Dendritic cell treated with granulocyte-macrophage colony-stimulating factor and Interleukin-4, amounts not matched to agents 40 ng/mL and 50 ng/mL, for 4 days (primary cell): ENCODE measurements around the gene TMEM82.

ENCODE experiments used
- H3K27ac Mint-ChIP-seq: one replicate; pipeline ENCODE4 v1.8.0; 2022; ENCODE audit warnings: mild to moderate bottlenecking, mixed read lengths
- H3K27me3 Mint-ChIP-seq: one replicate; pipeline ENCODE4 v1.8.0; 2022; ENCODE audit warnings: mild to moderate bottlenecking, mixed read lengths
- H3K36me3 Mint-ChIP-seq: one replicate; pipeline ENCODE4 v1.8.0; 2022; ENCODE audit warnings: low read depth, mixed read lengths
- H3K4me1 Mint-ChIP-seq: one replicate; pipeline ENCODE4 v1.8.0; 2022; ENCODE audit warnings: low read depth, mixed read lengths
- H3K4me3 Mint-ChIP-seq: one replicate; pipeline ENCODE4 v1.8.0; 2022; ENCODE audit warnings: mild to moderate bottlenecking, moderate library complexity, mixed read lengths
- H3K9me3 Mint-ChIP-seq: one replicate; pipeline ENCODE4 v1.8.0; 2022; ENCODE audit warnings: mixed read lengths
- intact Hi-C: fragments of 100-400 bp; cut with micrococcal nuclease; formaldehyde crosslinking; loops from one replicate; pipeline ENCODE4 v1.15.0; 2022

The TMEM82 gene

GRCh38 chr1:15749399-15750291, 7.3 kb downstream of the TMEM82 start:
- no peaks in the 10 kb centered on the region for H3K9me3 Mint-ChIP-seq
- peaks cover 10% of the 10 kb centered on the region for H3K27me3 Mint-ChIP-seq
- intact Hi-C loops = no loop called here
- no peak overlapping the region for H3K27ac Mint-ChIP-seq
- no peaks in the 10 kb centered on the region for H3K36me3 Mint-ChIP-seq
- H3K4me3 Mint-ChIP-seq = no peak overlapping the region
- H3K4me1 Mint-ChIP-seq = no peaks in the 10 kb centered on the region

GRCh38 chr1:15750924-15751323, 8.6 kb downstream of the TMEM82 start:
- no peaks in the 10 kb centered on the region for H3K36me3 Mint-ChIP-seq
- H3K27me3 Mint-ChIP-seq = peaks cover 17% of the 10 kb centered on the region
- no peaks in the 10 kb centered on the region for H3K4me1 Mint-ChIP-seq
- intact Hi-C loops = no loop called here
- H3K9me3 Mint-ChIP-seq = no peaks in the 10 kb centered on the region
- no peak overlapping the region for H3K27ac Mint-ChIP-seq
- no peak overlapping the region for H3K4me3 Mint-ChIP-seq

GRCh38 chr1:15751717-15752116, 9.4 kb downstream of the TMEM82 start:
- Mint-ChIP-seq H3K4me3 (no peak overlapping the region), H3K27me3 (peaks cover 25% of the 10 kb centered on the region), H3K4me1 (no peaks in the 10 kb centered on the region), H3K27ac (no peak overlapping the region), H3K9me3 (no peaks in the 10 kb centered on the region), H3K36me3 (no peaks in the 10 kb centered on the region)
- intact Hi-C loops = no loop called here

- intact Hi-C loops = no loop called here
- no peak overlapping the region for H3K4me3 Mint-ChIP-seq
- peaks cover 9% of the 10 kb centered on the region for H3K4me1 Mint-ChIP-seq
- no peaks in the 10 kb centered on the region for H3K9me3 Mint-ChIP-seq
- H3K27me3 Mint-ChIP-seq = peaks cover 41% of the 10 kb centered on the region
- no peaks in the 10 kb centered on the region for H3K36me3 Mint-ChIP-seq
- H3K27ac Mint-ChIP-seq = no peak overlapping the region
Observed at GRCh38 chr1:15753776-15754175, 11.5 kb downstream of the TMEM82 start.

GRCh38 chr1:15755021-15755645, 12.8 kb downstream of the TMEM82 start:
- Mint-ChIP-seq H3K36me3 (no peaks in the 10 kb centered on the region), H3K4me3 (no peak overlapping the region), H3K4me1 (peaks cover 9% of the 10 kb centered on the region), H3K27me3 (peaks cover 52% of the 10 kb centered on the region), H3K27ac (no peak overlapping the region), H3K9me3 (no peaks in the 10 kb centered on the region)
- intact Hi-C loops = no loop called here

- Mint-ChIP-seq H3K4me3 (no peak overlapping the region), H3K9me3 (no peaks in the 10 kb centered on the region), H3K4me1 (peaks cover 9% of the 10 kb centered on the region), H3K36me3 (no peaks in the 10 kb centered on the region), H3K27ac (no peak overlapping the region), H3K27me3 (peaks cover 57% of the 10 kb centered on the region)
- intact Hi-C loops = no loop called here
Observed at GRCh38 chr1:15755646-15756040, 13.3 kb downstream of the TMEM82 start.

- intact Hi-C loops = no loop called here
- H3K4me1 Mint-ChIP-seq = peaks cover 9% of the 10 kb centered on the region
- no peak overlapping the region for H3K4me3 Mint-ChIP-seq
- no peaks in the 10 kb centered on the region for H3K36me3 Mint-ChIP-seq
- H3K27me3 Mint-ChIP-seq = peaks cover 64% of the 10 kb centered on the region
- H3K27ac Mint-ChIP-seq = no peak overlapping the region
- no peaks in the 10 kb centered on the region for H3K9me3 Mint-ChIP-seq
Observed at GRCh38 chr1:15756143-15757015, 14.1 kb downstream of the TMEM82 start.

- Mint-ChIP-seq H3K27me3 (peaks cover 66% of the 10 kb centered on the region), H3K27ac (no peak overlapping the region), H3K4me1 (peaks cover 9% of the 10 kb centered on the region), H3K36me3 (no peaks in the 10 kb centered on the region), H3K9me3 (no peaks in the 10 kb centered on the region), H3K4me3 (no peak overlapping the region)
- intact Hi-C loops = no loop called here
Observed at GRCh38 chr1:15757016-15757543, 14.8 kb downstream of the TMEM82 start.

- peaks cover 71% of the 10 kb centered on the region for H3K27me3 Mint-ChIP-seq
- no peaks in the 10 kb centered on the region for H3K36me3 Mint-ChIP-seq
- peaks cover 9% of the 10 kb centered on the region for H3K4me1 Mint-ChIP-seq
- H3K9me3 Mint-ChIP-seq = no peaks in the 10 kb centered on the region
- intact Hi-C loops = no loop called here
- no peak overlapping the region for H3K4me3 Mint-ChIP-seq
- H3K27ac Mint-ChIP-seq = no peak overlapping the region
Observed at GRCh38 chr1:15757575-15758342, 15.5 kb downstream of the TMEM82 start.

GRCh38 chr1:15758343-15758931, 16.1 kb downstream of the TMEM82 start, which contains the start of gene FBLIM1:
Gene FBLIM1 (plus strand): TSS chr1:15758795. CDS start chr1:15764984, 6,189 bp downstream.
- Mint-ChIP-seq H3K4me3 (no peak within 1 kb of the TSS), H3K27me3 (peaks cover 71% of the 10 kb centered on the region), H3K27ac (no peak within 1 kb of the TSS), H3K9me3 (no peaks in the 10 kb centered on the region), H3K36me3 (no peaks in the 10 kb centered on the region), H3K4me1 (peaks cover 9% of the 10 kb centered on the region)
- intact Hi-C loops = no loop called here

- Mint-ChIP-seq H3K9me3 (no peaks in the 10 kb centered on the region), H3K27me3 (peaks cover 75% of the 10 kb centered on the region), H3K4me3 (no peak overlapping the region), H3K4me1 (peaks cover 9% of the 10 kb centered on the region), H3K36me3 (no peaks in the 10 kb centered on the region), H3K27ac (no peak overlapping the region)
- intact Hi-C loops = no loop called here
Observed at GRCh38 chr1:15758953-15759661, 16.8 kb downstream of the TMEM82 start.

GRCh38 chr1:15760520-15761211, 18.4 kb downstream of the TMEM82 start:
- Mint-ChIP-seq H3K4me1 (peaks cover 9% of the 10 kb centered on the region), H3K36me3 (no peaks in the 10 kb centered on the region), H3K4me3 (no peak overlapping the region), H3K9me3 (no peaks in the 10 kb centered on the region), H3K27me3 (peaks cover 85% of the 10 kb centered on the region), H3K27ac (no peak overlapping the region)
- intact Hi-C loops = no loop called here
